Activated T-cell treated with anti-CD3 and anti-CD28 coated beads, Interleukin-2, amount 50 U/mL, for 4 hours (primary cell): ENCODE results near the gene KRT25. TPM values are rescaled to one million over a fixed set of nuclear protein-coding genes. Genes with fewer than 3 reads are reported as not detected.
"Not testable (repeated sequence)": the region's sequence is repeated elsewhere in the genome, so short reads cannot be mapped to it uniquely, and the experiment has no call there.

ENCODE experiments used
- ATAC-seq, 2 donors: fragments of 200-7000 bp; cut with Tn5 transposase; one replicate each; pipeline ENCODE4 v1.10.0; 2021
- DNase-seq: peaks from one replicate; pipeline ENCODE4 v3.0.0-alpha.2; 2020
- H3K27me3 Mint-ChIP-seq: one replicate; pipeline ENCODE4 v1.8.0; 2021; ENCODE audit warnings: low read depth, mixed read lengths
- H3K36me3 Mint-ChIP-seq: one replicate; pipeline ENCODE4 v1.8.0; 2022; ENCODE audit warnings: mixed read lengths; ENCODE audit not compliant: insufficient read depth
- H3K4me1 Mint-ChIP-seq: one replicate; pipeline ENCODE4 v1.8.0; 2021; ENCODE audit warnings: low read depth, mixed read lengths
- H3K4me3 Mint-ChIP-seq: one replicate; pipeline ENCODE4 v1.8.0; 2021; ENCODE audit warnings: mild to moderate bottlenecking, moderate library complexity, mixed read lengths
- H3K9me3 Mint-ChIP-seq: one replicate; pipeline ENCODE4 v1.8.0; 2021; ENCODE audit warnings: mixed read lengths
- total RNA-seq, 3 donors: library from RNA; stranded (reverse); gene quantifications; one replicate each; pipeline ENCODE4 v1.2.1, GENCODE V29; 2021

The KRT25 gene
- total RNA-seq, 3 donors from 2014 or later, result not detected

GRCh38 chr17:40777971-40778370 lies 22.8 kb upstream of the KRT25 start:
- ATAC-seq (no peak), DNase-seq (no peak)
- Mint-ChIP-seq H3K36me3 (no peaks in the 10 kb centered on the region), H3K27me3 (peaks cover 64% of the 10 kb centered on the region), H3K4me3 (no peak overlapping the region), H3K9me3 (no peaks in the 10 kb centered on the region), H3K4me1 (peaks cover 4% of the 10 kb centered on the region)

- Mint-ChIP-seq H3K9me3 (no peaks in the 10 kb centered on the region), H3K4me3 (no peak overlapping the region), H3K36me3 (no peaks in the 10 kb centered on the region), H3K27me3 (peaks cover 68% of the 10 kb centered on the region), H3K4me1 (peaks cover 4% of the 10 kb centered on the region)
- ATAC-seq, result no peak
- DNase-seq, result no peak
Observed at GRCh38 chr17:40777459-40777858, 22.3 kb upstream of the KRT25 start.

DNA sequence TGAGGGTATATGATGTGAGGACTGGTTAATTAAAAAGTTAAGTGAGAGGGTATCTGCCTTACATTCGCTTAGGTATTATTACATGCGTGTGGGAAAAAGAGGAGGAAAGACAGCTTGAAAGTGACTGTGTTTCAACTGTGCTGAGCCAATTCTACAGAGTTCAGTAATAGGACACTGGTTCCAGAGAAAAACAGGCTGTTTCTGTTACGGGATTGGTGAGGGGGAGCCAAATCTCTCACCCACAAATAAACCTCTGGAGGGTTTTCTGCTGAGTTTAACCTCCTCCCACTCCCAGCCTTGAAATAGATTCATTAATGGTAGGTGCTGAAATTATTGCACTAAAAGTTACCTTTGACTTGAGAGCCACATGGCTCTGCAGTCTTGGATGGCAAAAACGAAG lies 20.8 kb upstream of the KRT25 start:
- no peak for DNase-seq
- no peaks in the 10 kb centered on the region for H3K9me3 Mint-ChIP-seq
- no peak overlapping the region for H3K4me3 Mint-ChIP-seq
- peaks cover 4% of the 10 kb centered on the region for H3K4me1 Mint-ChIP-seq
- peaks cover 70% of the 10 kb centered on the region for H3K27me3 Mint-ChIP-seq
- H3K36me3 Mint-ChIP-seq, result no peaks in the 10 kb centered on the region
- no peak for ATAC-seq

DNA sequence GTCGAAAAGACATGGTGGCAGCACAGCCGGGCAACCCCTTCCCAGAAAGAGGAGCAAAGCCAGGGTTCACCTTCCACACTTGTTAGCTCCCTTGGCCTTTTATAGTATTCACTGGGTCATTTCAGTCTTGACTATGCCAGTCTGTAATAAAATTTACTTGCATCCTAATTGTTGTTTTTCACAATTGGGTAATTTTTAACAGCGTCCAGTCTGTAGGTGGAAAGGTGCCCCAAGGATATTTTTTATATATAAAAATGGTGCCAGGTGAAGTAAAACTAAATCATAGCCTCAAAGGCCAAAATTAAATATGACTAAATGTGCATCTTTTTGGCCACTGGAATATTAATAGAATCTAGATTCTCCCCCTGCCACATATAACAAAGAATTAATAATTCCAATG lies 17.0 kb upstream of the KRT25 start, which contains the start of gene KRT26:
Gene KRT26 (minus strand): TSS at position 101 of the 400 bp plus-strand sequence. CDS start 88 bp downstream, at position 13.
- no peak for ATAC-seq
- H3K9me3 Mint-ChIP-seq, result no peaks in the 10 kb centered on the region
- no peaks in the 10 kb centered on the region for H3K4me1 Mint-ChIP-seq
- no peaks in the 10 kb centered on the region for H3K36me3 Mint-ChIP-seq
- H3K27me3 Mint-ChIP-seq, result peaks cover 49% of the 10 kb centered on the region
- DNase-seq, result no peak
- H3K4me3 Mint-ChIP-seq, result no peak within 1 kb of the TSS

DNA sequence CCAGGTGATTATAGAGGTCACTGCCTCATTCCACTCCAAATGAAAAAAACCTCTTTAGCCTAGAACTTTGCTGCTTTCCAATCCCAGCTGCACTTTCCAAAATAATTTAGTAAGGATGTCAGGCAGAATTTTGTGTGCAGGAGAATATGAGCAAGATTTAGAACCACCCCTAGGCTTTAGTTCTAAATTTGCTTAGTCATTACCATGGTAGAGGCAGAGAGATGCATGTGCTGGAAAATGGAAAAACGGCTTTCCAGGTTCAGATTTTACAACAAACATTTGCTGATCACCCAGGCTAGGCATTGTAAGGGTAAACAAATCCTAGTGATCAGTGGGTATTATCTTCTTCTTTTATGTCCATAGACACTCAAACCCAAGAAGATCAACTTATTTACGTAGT lies 10.5 kb upstream of the KRT25 start:
- H3K36me3 Mint-ChIP-seq, result no peaks in the 10 kb centered on the region
- DNase-seq (no peak), ATAC-seq (no peak)
- H3K4me3 Mint-ChIP-seq, result no peak overlapping the region
- peaks cover 15% of the 10 kb centered on the region for H3K9me3 Mint-ChIP-seq
- peaks cover 34% of the 10 kb centered on the region for H3K27me3 Mint-ChIP-seq
- H3K4me1 Mint-ChIP-seq, result no peaks in the 10 kb centered on the region

DNA sequence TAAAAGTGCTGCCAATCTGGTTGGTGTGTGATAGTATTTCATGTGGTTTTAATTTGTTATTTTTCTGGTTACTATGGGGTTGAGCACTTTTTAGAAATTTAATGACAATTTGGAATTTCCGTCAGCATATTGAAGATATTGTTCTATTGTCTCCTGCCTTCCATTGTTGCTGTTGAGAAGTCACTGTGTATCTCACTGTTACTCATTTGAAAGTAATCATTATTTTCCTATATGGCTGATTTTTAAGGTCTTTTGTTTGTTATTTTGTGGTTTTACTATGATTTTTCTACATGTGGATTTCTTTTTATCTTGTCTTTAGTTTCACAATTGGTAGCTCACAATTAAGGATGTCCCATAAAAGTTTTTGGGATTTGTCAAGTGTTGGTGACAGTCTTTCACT lies 8.6 kb upstream of the KRT25 start:
- no peak for ATAC-seq
- no peak for DNase-seq
- H3K4me3 Mint-ChIP-seq, result no peak overlapping the region

DNA sequence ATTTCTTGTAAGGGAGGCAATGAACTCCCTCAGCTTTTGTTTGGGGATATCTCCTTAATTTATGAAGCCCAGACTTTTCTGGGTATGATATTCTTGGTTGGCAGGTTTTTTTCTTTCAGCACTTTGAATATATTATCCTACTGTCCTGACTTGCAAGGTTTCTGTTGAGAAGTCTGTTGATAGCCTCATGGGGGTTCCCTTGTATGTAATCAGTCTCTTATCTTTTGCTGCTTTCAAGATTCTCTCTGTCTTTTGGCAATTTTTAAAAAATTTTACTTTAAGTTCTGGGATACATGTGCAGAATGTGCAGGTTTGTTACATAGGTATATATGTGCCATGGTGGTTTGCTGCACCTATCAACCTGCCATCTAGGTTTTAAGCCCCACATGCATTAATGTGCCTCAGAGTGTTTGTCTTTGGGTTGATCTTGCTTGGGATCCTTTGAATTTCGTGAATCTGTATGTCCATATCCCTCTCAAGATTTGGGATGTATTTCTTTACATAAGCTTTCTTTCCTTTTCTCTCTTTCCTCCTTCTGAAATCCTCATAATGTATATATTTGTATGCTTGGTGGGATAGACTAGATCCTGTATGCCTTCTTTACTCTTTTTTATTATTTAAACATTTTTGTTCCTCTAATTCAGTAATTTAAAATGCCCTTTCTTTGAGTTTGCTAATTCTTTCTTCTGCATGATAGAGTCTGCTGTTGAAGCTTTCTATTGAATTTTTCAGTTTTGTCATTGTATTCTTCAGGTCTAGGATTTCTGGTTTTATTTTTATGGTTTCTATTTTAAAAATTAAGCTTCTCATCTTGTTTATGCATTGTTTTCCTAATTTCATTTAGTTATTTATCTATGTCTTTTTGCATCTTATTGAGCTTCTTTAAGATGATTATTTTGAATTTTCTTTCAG lies 5.2 kb upstream of the KRT25 start:
- Mint-ChIP-seq H3K9me3 (peaks cover 40% of the 10 kb centered on the region), H3K36me3 (peaks cover 6% of the 10 kb centered on the region), H3K4me3 (no peak overlapping the region), H3K27me3 (peaks cover 29% of the 10 kb centered on the region), H3K4me1 (no peaks in the 10 kb centered on the region)
- ATAC-seq, result no peak
- DNase-seq, result no peak

More for the DNA sequence above, 8.6 kb upstream of the KRT25 start:
- no peaks in the 10 kb centered on the region for H3K4me1 Mint-ChIP-seq
- H3K27me3 Mint-ChIP-seq, result peaks cover 33% of the 10 kb centered on the region
- H3K36me3 Mint-ChIP-seq, result peaks cover 5% of the 10 kb centered on the region
- H3K9me3 Mint-ChIP-seq, result peaks cover 29% of the 10 kb centered on the region

DNA sequence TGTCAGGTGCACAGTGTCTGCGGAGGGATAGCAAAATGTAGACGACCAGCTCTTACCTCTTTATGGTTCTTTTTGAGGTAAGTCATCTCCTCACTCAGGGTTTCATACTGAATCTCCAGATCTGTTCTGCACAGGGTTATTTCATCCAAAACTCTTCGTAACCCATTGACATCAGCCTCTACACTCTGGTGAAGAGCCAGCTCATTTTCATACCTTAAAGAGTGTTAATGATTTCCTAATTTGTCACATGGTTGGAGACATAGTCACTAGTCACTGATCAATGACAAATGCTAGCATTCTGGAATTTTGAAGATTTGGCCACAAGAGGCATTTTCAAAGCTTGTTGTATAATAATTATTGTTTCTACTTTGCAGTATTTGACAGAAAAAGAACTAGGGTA lies 1.3 kb downstream of the KRT25 start:
- peaks cover 2% of the 10 kb centered on the region for H3K36me3 Mint-ChIP-seq
- no peak for DNase-seq
- H3K4me3 Mint-ChIP-seq, result no peak overlapping the region
- no peaks in the 10 kb centered on the region for H3K4me1 Mint-ChIP-seq
- H3K27me3 Mint-ChIP-seq, result peaks cover 42% of the 10 kb centered on the region
- peaks cover 12% of the 10 kb centered on the region for H3K9me3 Mint-ChIP-seq
- ATAC-seq, result no peak

- no peaks in the 10 kb centered on the region for H3K36me3 Mint-ChIP-seq
- H3K27me3 Mint-ChIP-seq, result peaks cover 52% of the 10 kb centered on the region
- DNase-seq (no peak), ATAC-seq (no peak)
- peaks cover 4% of the 10 kb centered on the region for H3K9me3 Mint-ChIP-seq
- no peak overlapping the region for H3K4me3 Mint-ChIP-seq
- no peaks in the 10 kb centered on the region for H3K4me1 Mint-ChIP-seq
Observed at GRCh38 chr17:40751065-40751464, 4.1 kb downstream of the KRT25 start.

DNA sequence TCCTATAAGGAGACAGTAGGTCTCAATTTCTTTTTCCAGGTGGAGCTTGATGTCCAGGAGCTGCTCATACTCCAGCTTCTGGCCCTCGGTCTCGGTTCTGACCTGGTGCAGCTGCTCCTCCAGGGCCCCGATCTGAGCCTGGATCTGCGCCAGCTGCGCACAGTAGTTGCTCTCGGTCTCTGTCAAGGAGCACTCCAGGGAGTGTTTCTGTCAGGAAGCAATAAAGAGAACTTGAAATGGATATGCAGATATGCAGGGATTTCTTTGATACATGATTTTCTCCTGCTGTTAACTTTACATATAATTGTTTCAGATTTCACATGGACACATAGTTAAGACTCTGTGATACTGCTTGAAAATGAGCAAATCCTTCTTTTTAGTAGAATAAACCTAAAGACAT lies 4.7 kb downstream of the KRT25 start:
- Mint-ChIP-seq H3K36me3 (no peaks in the 10 kb centered on the region), H3K27me3 (peaks cover 49% of the 10 kb centered on the region), H3K4me1 (no peaks in the 10 kb centered on the region), H3K9me3 (peaks cover 4% of the 10 kb centered on the region), H3K4me3 (no peak overlapping the region)
- ATAC-seq, result no peak
- DNase-seq, result no peak

GRCh38 chr17:40748666-40749065 lies 6.5 kb downstream of the KRT25 start:
- not testable (repeated sequence) for DNase-seq, H3K9me3 Mint-ChIP-seq, ATAC-seq, H3K36me3 Mint-ChIP-seq, H3K4me3 Mint-ChIP-seq, H3K4me1 Mint-ChIP-seq
- peaks cover 52% of the 10 kb centered on the region for H3K27me3 Mint-ChIP-seq

- Mint-ChIP-seq H3K9me3 (peaks cover 4% of the 10 kb centered on the region), H3K4me1 (no peaks in the 10 kb centered on the region), H3K4me3 (no peak overlapping the region), H3K36me3 (peaks cover 2% of the 10 kb centered on the region), H3K27me3 (peaks cover 30% of the 10 kb centered on the region)
- DNase-seq, result no peak
- ATAC-seq, result no peak
Observed at GRCh38 chr17:40738553-40738952, 16.6 kb downstream of the KRT25 start.

DNA sequence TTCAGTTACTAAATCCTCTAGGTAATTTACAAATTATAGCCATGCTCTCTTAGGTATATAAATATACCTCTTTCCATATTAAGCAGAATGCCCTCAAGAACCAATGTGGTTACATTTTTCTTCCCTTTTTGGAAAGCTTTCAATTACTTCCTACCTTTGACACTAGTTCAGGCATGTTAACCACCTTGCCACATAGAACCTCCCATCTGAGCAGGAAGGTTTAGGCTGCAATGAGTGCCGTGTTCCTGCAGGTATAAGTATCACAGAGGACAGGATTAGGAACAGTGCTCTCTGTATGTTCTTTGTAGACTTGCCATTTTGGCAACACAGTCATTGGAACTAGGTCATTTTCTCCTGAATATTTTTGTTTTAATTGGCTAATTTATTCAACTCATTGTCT lies 20.1 kb downstream of the KRT25 start:
- Mint-ChIP-seq H3K9me3 (no peaks in the 10 kb centered on the region), H3K36me3 (no peaks in the 10 kb centered on the region)

DNA sequence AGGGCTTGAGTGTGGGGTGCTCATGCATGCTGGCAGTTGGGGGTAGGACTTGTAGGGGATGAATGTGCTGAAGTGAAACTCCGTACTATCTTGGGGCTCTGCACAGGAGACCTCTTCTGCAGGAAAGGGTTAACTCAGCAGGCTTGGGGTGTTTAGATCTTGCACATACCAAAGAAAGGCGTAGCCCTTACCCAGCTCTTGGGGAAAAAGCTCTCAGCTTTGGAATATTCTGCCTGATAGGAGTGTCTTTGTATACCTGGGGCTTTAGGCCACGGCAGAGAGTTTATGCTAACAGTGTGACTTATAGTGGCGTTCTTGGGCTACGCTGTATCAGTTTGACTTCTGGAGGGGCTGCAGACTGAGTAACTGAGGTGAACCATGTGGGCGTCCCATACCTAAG lies 21.1 kb downstream of the KRT25 start:
- no peaks in the 10 kb centered on the region for H3K4me1 Mint-ChIP-seq
- H3K27me3 Mint-ChIP-seq, result peaks cover 32% of the 10 kb centered on the region
- H3K9me3 Mint-ChIP-seq, result no peaks in the 10 kb centered on the region
- no peak overlapping the region for H3K4me3 Mint-ChIP-seq
- no peak for DNase-seq
- no peaks in the 10 kb centered on the region for H3K36me3 Mint-ChIP-seq
- no peak for ATAC-seq

More for the DNA sequence above, 20.1 kb downstream of the KRT25 start:
- peaks cover 31% of the 10 kb centered on the region for H3K27me3 Mint-ChIP-seq
- no peak overlapping the region for H3K4me3 Mint-ChIP-seq
- ATAC-seq (no peak), DNase-seq (no peak)
- no peaks in the 10 kb centered on the region for H3K4me1 Mint-ChIP-seq

DNA sequence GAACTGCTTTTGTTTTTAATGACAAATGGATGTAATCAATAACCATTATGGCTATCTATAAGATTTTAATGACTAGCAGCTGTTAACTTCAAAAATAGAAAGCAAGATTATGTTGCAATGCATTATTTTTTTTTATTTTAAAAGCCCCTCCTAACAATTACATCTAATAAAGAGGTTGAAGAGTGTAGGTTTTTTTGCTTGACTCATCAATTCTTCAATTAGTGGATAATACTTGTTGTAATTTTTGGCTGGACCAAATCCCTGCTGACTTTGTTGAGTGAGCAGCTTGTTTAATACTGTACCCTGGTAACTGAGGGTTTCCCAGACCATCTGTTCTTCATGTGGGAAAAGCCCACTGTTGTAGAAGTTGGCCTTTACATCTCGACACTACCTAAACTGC lies 24.2 kb downstream of the KRT25 start:
- no peak for DNase-seq
- Mint-ChIP-seq H3K27me3 (peaks cover 31% of the 10 kb centered on the region), H3K36me3 (no peaks in the 10 kb centered on the region), H3K4me1 (no peaks in the 10 kb centered on the region), H3K4me3 (no peak overlapping the region), H3K9me3 (no peaks in the 10 kb centered on the region)
- ATAC-seq, result no peak
